ENCODE data around the gene F2. TPM values are rescaled to one million over a fixed set of nuclear protein-coding genes. Genes with fewer than 3 reads are reported as not detected.
"Not testable (repeated sequence)": the region's sequence is repeated elsewhere in the genome, so short reads cannot be mapped to it uniquely, and the experiment has no call there.

The F2 gene
- total RNA-seq, 1 experiment from 2014 or later, result 0.47 TPM

- H3K36me3 ChIP-seq (ENCODE audit: control insufficient read depth in 1 of 2, insufficient read depth in 2 of 2, low read length in 2 of 2); H4K20me1 ChIP-seq (ENCODE audit: insufficient read depth); H3K27ac ChIP-seq (ENCODE audit: low read depth, low read length); H3K4me3 ChIP-seq (replicated peaks in 1 of 2; ENCODE audit: low read depth in 1 of 2, low read length in 2 of 2); H2AFZ ChIP-seq (ENCODE audit: low read depth, low read length, poor library complexity, severe bottlenecking); DNase-seq (ENCODE audit: low read depth, low spot score); H3K79me2 ChIP-seq (ENCODE audit: insufficient read depth, low read length); POLR2A ChIA-PET; H3K27me3 ChIP-seq (ENCODE audit: insufficient read depth, low read length); H3K9me2 ChIP-seq (ENCODE audit: insufficient read depth); RAD21 ChIA-PET (ENCODE audit: low non-redundant PET in 1 of 2, low total read pairs in 2 of 2, uncharacterized antibody in 2 of 2, unreplicated experiment in 2 of 2); H3K9ac ChIP-seq (ENCODE audit: low read length); BruUV-seq (replicated peaks); intact Hi-C loops (cut with micrococcal nuclease); H3K9me3 ChIP-seq (ENCODE audit: control insufficient read depth in 1 of 2, insufficient read depth in 1 of 2, low read depth in 1 of 2, low read length in 2 of 2); CTCF ChIA-PET; ATAC-seq: not testable (repeated sequence)
- Histone ChIP-seq H3K4me2 (ENCODE audit: low read length) (peak overlapping the region; percentile 53), H3K4me1 (ENCODE audit: control insufficient read depth in 1 of 2, insufficient read depth in 2 of 2, low read length in 2 of 2) (peaks cover 5 to 21% of the 10 kb centered on the region in 2 experiments; a peak in 3 of 4 replicates)
Measured at GRCh38 chr11:46717825-46718154, 1.2 kb upstream of the F2 start.

- TF ChIP-seq ZBTB33 (IDR thresholded peaks at IDR 0.05; ENCODE audit: extremely low read depth, insufficient replicate concordance, low read length), result no peak
- TF ChIP-seq ZFX (IDR thresholded peaks at IDR 0.05), result 0 out of 2 replicates have a peak, but pooled peaks have one; percentile 8
- no peak for TF ChIP-seq ZNF274 (IDR thresholded peaks at IDR 0.05; ENCODE audit: low read depth, low read length)
- Histone ChIP-seq H3K36me3 (ENCODE audit: control insufficient read depth in 1 of 2, insufficient read depth in 2 of 2, low read length in 2 of 2) (no peaks in the 10 kb centered on the region), H3K9me2 (ENCODE audit: insufficient read depth) (no peaks in the 10 kb centered on the region), H3K27me3 (ENCODE audit: insufficient read depth, low read length) (no peaks in the 10 kb centered on the region), H3K9ac (ENCODE audit: low read length) (peak overlapping the region; percentile 23; the same call in 1 of the 2 replicates), H3K4me3 (replicated peaks in 1 of 2; ENCODE audit: low read depth in 1 of 2, low read length in 2 of 2) (no peak overlapping the region), H3K27ac (ENCODE audit: low read depth, low read length) (no peak overlapping the region; the same call in 1 of the 2 replicates), H3K4me2 (ENCODE audit: low read length) (peak overlapping the region; percentile 53), H3K4me1 (ENCODE audit: control insufficient read depth in 1 of 2, insufficient read depth in 2 of 2, low read length in 2 of 2) (peaks cover 5 to 21% of the 10 kb centered on the region in 2 experiments; a peak in 3 of 4 replicates), H3K79me2 (ENCODE audit: insufficient read depth, low read length) (no peaks in the 10 kb centered on the region), H2AFZ (ENCODE audit: low read depth, low read length, poor library complexity, severe bottlenecking) (peak overlapping the region; percentile 83), H4K20me1 (ENCODE audit: insufficient read depth) (no peaks in the 10 kb centered on the region), H3K9me3 (ENCODE audit: control insufficient read depth in 1 of 2, insufficient read depth in 1 of 2, low read depth in 1 of 2, low read length in 2 of 2) (no peaks in the 10 kb centered on the region)
- ChIA-PET CTCF (no interaction called here), POLR2A (no interaction called here), RAD21 (ENCODE audit: low non-redundant PET in 1 of 2, low total read pairs in 2 of 2, uncharacterized antibody in 2 of 2, unreplicated experiment in 2 of 2) (no interaction called here)
- BruUV-seq (replicated peaks), result no TSS peak
- intact Hi-C loops (cut with micrococcal nuclease), result no loop called here
- DNase-seq (ENCODE audit: low read depth, low spot score), result no peak
- peak; percentile 76 for ATAC-seq
Measured at GRCh38 chr11:46718155-46719019, 626 bp upstream of the F2 start.
